K562 (cell line): ENCODE results near the gene POLD2. TPM values are rescaled to one million over a fixed set of nuclear protein-coding genes. Genes with fewer than 3 reads are reported as not detected.

Source experiments
- ARHGAP35 ChIP-seq: fragments of 450-650 bp; IDR thresholded peaks from 2 replicates; pipeline ENCODE4 v1.6.1; 2018; ENCODE audit not compliant: partially characterized antibody
- BRCA1 ChIP-seq, 2 experiments: fragments of 450-650 bp in 1 of 2; sonication (generic) in 1 of 2; formaldehyde crosslinking in 1 of 2; IDR thresholded peaks; 2 replicates each; pipeline versions ENCODE4 v1.5.0 to v1.6.1; 2017 to 2020; ENCODE audit warnings: mild to moderate bottlenecking in 1 of 2, missing genetic modification reagents in 1 of 2
- CBX5 ChIP-seq: IDR thresholded peaks from 2 replicates; pipeline ENCODE4 v1.6.1; 2014; ENCODE audit warnings: low read depth, borderline replicate concordance
- CCNT2 ChIP-seq: IDR thresholded peaks from 2 replicates; pipeline ENCODE4 v1.6.1; 2011; ENCODE audit warnings: borderline replicate concordance, low read depth, mild to moderate bottlenecking, moderate library complexity, mixed read lengths, low read length; ENCODE audit not compliant: insufficient read length; ENCODE audit errors: extremely low read depth
- CHD2 ChIP-seq: IDR thresholded peaks from 2 replicates; pipeline ENCODE4 v1.6.1; 2011; ENCODE audit warnings: low read depth, low read length
- CTBP1 ChIP-seq: fragments of 450-650 bp; IDR thresholded peaks from 2 replicates; pipeline ENCODE4 v1.6.1; 2016; ENCODE audit warnings: borderline replicate concordance
- EWSR1 ChIP-seq: fragments of 450-650 bp; IDR thresholded peaks from 2 replicates; pipeline ENCODE4 v1.6.1; 2018; ENCODE audit warnings: borderline replicate concordance, mild to moderate bottlenecking, low read depth, moderate library complexity; ENCODE audit not compliant: partially characterized antibody
- GABPB2 ChIP-seq: fragments of 250-450 bp; sonication (Bioruptor Pico); conservative IDR thresholded peaks from 2 replicates; pipeline ENCODE4 v1.5.1; 2021; ENCODE audit warnings: mild to moderate bottlenecking
- HMG20A ChIP-seq: fragments of 450-650 bp; formaldehyde crosslinking; conservative IDR thresholded peaks from 2 replicates; pipeline ENCODE4 v1.4.0; 2020; ENCODE audit warnings: mild to moderate bottlenecking, mixed read lengths
- HSF4 ChIP-seq: fragments of 250-450 bp; sonication (Bioruptor Pico); IDR thresholded peaks from 2 replicates; pipeline ENCODE4 v2.1.2; 2022; ENCODE audit warnings: mild to moderate bottlenecking, moderate library complexity, borderline replicate concordance
- JUNB ChIP-seq: fragments of 450-650 bp; formaldehyde crosslinking; conservative IDR thresholded peaks from 2 replicates; pipeline ENCODE4 v1.4.0; 2020; ENCODE audit warnings: mild to moderate bottlenecking
- NFE2 ChIP-seq: IDR thresholded peaks from 2 replicates; pipeline ENCODE4 v1.6.1; 2014; ENCODE audit warnings: antibody characterized with exemption, low read depth
- RAD51 ChIP-seq: fragments of 450-650 bp; IDR thresholded peaks from 2 replicates; pipeline ENCODE4 v1.7.1; 2016; ENCODE audit warnings: low read depth, mild to moderate bottlenecking, borderline replicate concordance
- SMARCC2 ChIP-seq: fragments of 450-650 bp; IDR thresholded peaks from 2 replicates; pipeline ENCODE4 v1.6.1; 2017; ENCODE audit warnings: antibody characterized with exemption, moderate library complexity, mild to moderate bottlenecking, low read depth
- TBL1XR1 ChIP-seq, 2 experiments: IDR thresholded peaks; 2 replicates each; pipeline ENCODE4 v1.6.1; 2012; ENCODE audit warnings: improper control_type of control experiment in 2 of 2, low read length in 2 of 2, mild to moderate bottlenecking in 1 of 2
- TCF7L2 ChIP-seq: fragments of 150-350 bp; IDR thresholded peaks from 2 replicates; pipeline ENCODE4 v1.6.1; 2016; ENCODE audit warnings: low read depth, mild to moderate bottlenecking, low read length, moderate library complexity
- TOE1 ChIP-seq, 2 experiments: fragments of 450-650 bp in 1 of 2; sonication (generic) in 1 of 2; formaldehyde crosslinking in 1 of 2; IDR thresholded peaks; 2 replicates each; pipeline versions ENCODE4 v1.7.1 to v1.8.0; 2016 to 2022; ENCODE audit warnings: borderline replicate concordance in 2 of 2, mild to moderate bottlenecking in 2 of 2, antibody characterized with exemption in 1 of 2, inconsistent platforms in 1 of 2, low read depth in 1 of 2, missing genetic modification reagents in 1 of 2, moderate library complexity in 1 of 2
- WHSC1 ChIP-seq: IDR thresholded peaks from one replicate; pipeline ENCODE4 v1.6.1; 2012; ENCODE audit warnings: low read length, control low read depth, inconsistent platforms
- YBX1 ChIP-seq: fragments of 450-650 bp; IDR thresholded peaks from 2 replicates; pipeline ENCODE4 v1.7.1; 2016; ENCODE audit warnings: mild to moderate bottlenecking
- ZNF146 ChIP-seq: IDR thresholded peaks from one replicate; pipeline ENCODE4 v1.6.1; 2018; ENCODE audit warnings: missing compliant biosample characterization; ENCODE audit not compliant: unreplicated experiment
- ZNF586 ChIP-seq: fragments of 450-650 bp; formaldehyde crosslinking; conservative IDR thresholded peaks from 2 replicates; pipeline ENCODE4 v1.4.0; 2020; ENCODE audit warnings: mild to moderate bottlenecking, moderate library complexity
- ZNF696 ChIP-seq: fragments of 250-450 bp; sonication (Bioruptor Pico); conservative IDR thresholded peaks from 2 replicates; pipeline ENCODE4 v1.4.0; 2020; ENCODE audit warnings: mild to moderate bottlenecking, moderate library complexity
- ZNF830 ChIP-seq: fragments of 250-450 bp; sonication (Bioruptor Pico); IDR thresholded peaks from 2 replicates; pipeline ENCODE4 v1.5.0; 2021; ENCODE audit warnings: mild to moderate bottlenecking
- polyA plus RNA-seq, 8 experiments: library from polyadenylated mRNA; depleted of rRNA in 4 of 8; stranded (reverse) in 5 of 8; unstranded in 3 of 8; fragments of >200 nt; fragmentation: Nextera tagmentation in 2 of 8; fragmentation: Illumina TruSeq in 1 of 8; extraction: Ambion mirVana in 2 of 8; extraction: Trizol in 1 of 8; gene quantifications; 2 replicates each; pipeline versions ENCODE4 v1.2.1 to v1.2.3, GENCODE V29; 2011 to 2014; ENCODE audit warnings: inconsistent platforms in 1 of 8, missing spikeins in 1 of 8
- total RNA-seq, 7 experiments: library from RNA; depleted of rRNA in 6 of 7; stranded (reverse); fragments of >200 nt in 6 of 7; fragmentation: Illumina TruSeq in 2 of 7; extraction: Trizol in 2 of 7; gene quantifications; 2 replicates each; pipeline versions ENCODE4 v1.2.1 to v1.2.3, GENCODE V29; 2011 to 2021; ENCODE audit warnings: low replicate concordance in 1 of 7
- TF ChIP-seq, protein P1 (sequence below), 2 experiments: fragments of 450-650 bp; IDR thresholded peaks; 2 replicates each; pipeline ENCODE4 v1.6.1; 2018; ENCODE audit warnings: mild to moderate bottlenecking in 2 of 2, low read depth in 1 of 2; ENCODE audit not compliant: partially characterized antibody in 2 of 2
- TF ChIP-seq, protein P2 (sequence below), 2 experiments: fragments of 450-650 bp; IDR thresholded peaks; 2 replicates each; pipeline ENCODE4 v1.6.1; 2016

POLD2 gene
- total and polyA plus RNA-seq, 9 of the 15 experiments (the other 6 are each of a cell fraction or from before 2014, with no cell fraction given): 29.7 to 259 (median 225) TPM

DNA sequence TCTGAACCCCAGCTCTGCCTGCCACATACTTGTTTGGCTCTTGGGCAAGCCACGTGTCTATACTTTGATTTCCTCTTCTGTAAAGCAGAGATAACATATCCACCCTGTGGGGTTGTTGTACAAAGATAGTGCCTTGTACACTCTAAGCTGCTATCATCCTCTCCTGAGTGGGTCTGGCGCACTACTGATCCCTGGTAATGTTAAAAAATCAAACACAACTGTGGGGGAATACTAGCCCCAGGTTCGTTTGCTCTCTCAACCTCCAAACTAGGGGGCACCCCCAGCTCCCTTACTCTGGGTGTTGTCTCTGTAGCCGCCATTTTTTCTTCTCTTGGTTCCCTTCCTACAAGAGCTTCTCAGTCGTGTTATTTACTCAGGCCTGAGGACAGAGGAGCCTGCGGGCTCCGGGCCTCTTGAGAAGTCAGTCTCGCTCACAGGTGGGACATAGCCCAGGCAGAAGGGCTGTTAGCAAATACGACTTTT lies 42.0 kb downstream of the POLD2 start (continued):
- TF ChIP-seq, protein P1, sequence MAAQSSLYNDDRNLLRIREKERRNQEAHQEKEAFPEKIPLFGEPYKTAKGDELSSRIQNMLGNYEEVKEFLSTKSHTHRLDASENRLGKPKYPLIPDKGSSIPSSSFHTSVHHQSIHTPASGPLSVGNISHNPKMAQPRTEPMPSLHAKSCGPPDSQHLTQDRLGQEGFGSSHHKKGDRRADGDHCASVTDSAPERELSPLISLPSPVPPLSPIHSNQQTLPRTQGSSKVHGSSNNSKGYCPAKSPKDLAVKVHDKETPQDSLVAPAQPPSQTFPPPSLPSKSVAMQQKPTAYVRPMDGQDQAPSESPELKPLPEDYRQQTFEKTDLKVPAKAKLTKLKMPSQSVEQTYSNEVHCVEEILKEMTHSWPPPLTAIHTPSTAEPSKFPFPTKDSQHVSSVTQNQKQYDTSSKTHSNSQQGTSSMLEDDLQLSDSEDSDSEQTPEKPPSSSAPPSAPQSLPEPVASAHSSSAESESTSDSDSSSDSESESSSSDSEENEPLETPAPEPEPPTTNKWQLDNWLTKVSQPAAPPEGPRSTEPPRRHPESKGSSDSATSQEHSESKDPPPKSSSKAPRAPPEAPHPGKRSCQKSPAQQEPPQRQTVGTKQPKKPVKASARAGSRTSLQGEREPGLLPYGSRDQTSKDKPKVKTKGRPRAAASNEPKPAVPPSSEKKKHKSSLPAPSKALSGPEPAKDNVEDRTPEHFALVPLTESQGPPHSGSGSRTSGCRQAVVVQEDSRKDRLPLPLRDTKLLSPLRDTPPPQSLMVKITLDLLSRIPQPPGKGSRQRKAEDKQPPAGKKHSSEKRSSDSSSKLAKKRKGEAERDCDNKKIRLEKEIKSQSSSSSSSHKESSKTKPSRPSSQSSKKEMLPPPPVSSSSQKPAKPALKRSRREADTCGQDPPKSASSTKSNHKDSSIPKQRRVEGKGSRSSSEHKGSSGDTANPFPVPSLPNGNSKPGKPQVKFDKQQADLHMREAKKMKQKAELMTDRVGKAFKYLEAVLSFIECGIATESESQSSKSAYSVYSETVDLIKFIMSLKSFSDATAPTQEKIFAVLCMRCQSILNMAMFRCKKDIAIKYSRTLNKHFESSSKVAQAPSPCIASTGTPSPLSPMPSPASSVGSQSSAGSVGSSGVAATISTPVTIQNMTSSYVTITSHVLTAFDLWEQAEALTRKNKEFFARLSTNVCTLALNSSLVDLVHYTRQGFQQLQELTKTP (IDR thresholded peaks at IDR 0.05; ENCODE audit: low read depth in 1 of 2, partially characterized antibody in 2 of 2): peak in 1 of 2 experiments; percentile 33
- peak in 1 of 2 experiments; percentile 80; a peak in 2 of 4 replicates for TF ChIP-seq TBL1XR1 (IDR thresholded peaks at IDR 0.05; ENCODE audit: low read length in 2 of 2)
- no peak for TF ChIP-seq EWSR1
- TF ChIP-seq HSF4 (CRISPR knock-in tag): no peak
- no peak for TF ChIP-seq ZNF696 (CRISPR knock-in tag)
- TF ChIP-seq CTBP1: peak; percentile 48; the same call in 1 of the 2 replicates
- no peak for TF ChIP-seq ZNF146
- TF ChIP-seq YBX1: no peak
- TF ChIP-seq CBX5: no peak
- TF ChIP-seq TCF7L2: no peak
- TF ChIP-seq, protein P2, sequence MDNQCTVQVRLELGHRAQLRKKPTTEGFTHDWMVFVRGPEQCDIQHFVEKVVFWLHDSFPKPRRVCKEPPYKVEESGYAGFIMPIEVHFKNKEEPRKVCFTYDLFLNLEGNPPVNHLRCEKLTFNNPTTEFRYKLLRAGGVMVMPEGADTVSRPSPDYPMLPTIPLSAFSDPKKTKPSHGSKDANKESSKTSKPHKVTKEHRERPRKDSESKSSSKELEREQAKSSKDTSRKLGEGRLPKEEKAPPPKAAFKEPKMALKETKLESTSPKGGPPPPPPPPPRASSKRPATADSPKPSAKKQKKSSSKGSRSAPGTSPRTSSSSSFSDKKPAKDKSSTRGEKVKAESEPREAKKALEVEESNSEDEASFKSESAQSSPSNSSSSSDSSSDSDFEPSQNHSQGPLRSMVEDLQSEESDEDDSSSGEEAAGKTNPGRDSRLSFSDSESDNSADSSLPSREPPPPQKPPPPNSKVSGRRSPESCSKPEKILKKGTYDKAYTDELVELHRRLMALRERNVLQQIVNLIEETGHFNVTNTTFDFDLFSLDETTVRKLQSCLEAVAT (IDR thresholded peaks at IDR 0.05): no peak
- TF ChIP-seq CHD2: no peak
- no peak for TF ChIP-seq BRCA1 (IDR thresholded peaks at IDR 0.05)
- TF ChIP-seq BRCA1 (CRISPR knock-in tag; IDR thresholded peaks at IDR 0.05): no peak
- TF ChIP-seq NFE2: peak; percentile 30; the same call in 1 of the 2 replicates
- TF ChIP-seq ARHGAP35: no peak
- 0 out of 2 replicates have a peak, but pooled peaks have one; percentile 54 for TF ChIP-seq SMARCC2
- TF ChIP-seq ZNF830 (CRISPR knock-in tag): no peak
- TF ChIP-seq WHSC1: no peak
- no peak for TF ChIP-seq JUNB (CRISPR knock-in tag)
- TF ChIP-seq CCNT2: peak; percentile 87
- TF ChIP-seq RAD51: peak; percentile 77; the same call in 1 of the 2 replicates
- TF ChIP-seq ZNF586 (CRISPR knock-in tag): no peak
- no peak for TF ChIP-seq TOE1 (IDR thresholded peaks at IDR 0.05; ENCODE audit: borderline replicate concordance)
- no peak for TF ChIP-seq TOE1 (CRISPR knock-in tag; IDR thresholded peaks at IDR 0.05; ENCODE audit: borderline replicate concordance, low read depth)
- peak; percentile 94 for TF ChIP-seq HMG20A (CRISPR knock-in tag)
- no peak for TF ChIP-seq GABPB2 (CRISPR knock-in tag)
